Activated CD4-positive, CD25-positive, alpha-beta regulatory T cell treated with anti-CD3 and anti-CD28 coated beads, Interleukin-2, amount 50 U/mL, for 16 hours (primary cell): ENCODE measurements around the gene OR11H6.
"Not testable (repeated sequence)": the region's sequence is repeated elsewhere in the genome, so short reads cannot be mapped to it uniquely, and the experiment has no call there.

ENCODE experiments used
- DNase-seq: peaks from one replicate; pipeline ENCODE4 v3.0.0-alpha.2; 2020; ENCODE audit warnings: low read depth, low spot score

OR11H6 gene

DNA sequence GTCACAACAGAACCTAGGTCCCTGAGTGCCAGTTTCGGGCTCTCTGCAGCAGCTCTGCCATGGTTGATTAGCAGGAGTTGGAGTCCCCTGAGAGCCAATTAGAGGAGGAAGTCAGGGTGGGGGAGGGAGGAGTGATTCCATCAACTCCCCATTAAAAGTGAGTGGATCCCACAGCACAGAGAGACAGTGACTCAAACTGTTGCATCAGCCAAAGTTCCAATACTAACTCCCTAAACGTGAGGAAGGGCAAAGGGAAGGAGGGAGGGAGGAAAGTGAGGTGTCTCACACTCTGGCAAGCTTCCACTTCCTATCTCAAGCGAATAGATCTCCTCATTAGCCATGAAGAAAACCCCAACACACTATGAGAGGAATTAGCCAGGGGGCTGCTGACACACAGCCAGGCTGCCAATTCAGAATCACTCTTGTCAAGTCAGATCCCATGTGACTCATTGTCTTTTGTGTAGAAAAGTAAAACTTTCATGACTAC is 39.2 kb downstream of the OR11H6 start:
- DNase-seq = no peak

DNA sequence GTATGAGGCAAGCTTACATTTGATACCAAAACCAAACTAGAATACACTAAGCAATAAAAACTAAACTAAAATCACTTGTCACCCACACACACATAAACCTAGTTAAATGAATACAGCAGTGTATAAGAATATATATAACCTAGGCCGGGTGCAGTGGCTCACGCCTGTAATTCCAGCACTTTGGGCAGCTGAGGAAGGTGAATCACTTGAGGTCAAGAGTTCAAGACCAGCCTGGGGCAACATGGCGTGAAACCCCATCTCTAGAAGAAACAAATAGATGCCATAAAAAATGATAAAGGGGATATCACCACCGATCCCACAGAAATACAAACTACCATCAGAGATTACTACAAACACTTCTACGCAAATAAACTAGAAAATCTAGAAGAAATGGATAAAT is 40.9 kb downstream of the OR11H6 start:
- DNase-seq = not testable (repeated sequence)

DNA sequence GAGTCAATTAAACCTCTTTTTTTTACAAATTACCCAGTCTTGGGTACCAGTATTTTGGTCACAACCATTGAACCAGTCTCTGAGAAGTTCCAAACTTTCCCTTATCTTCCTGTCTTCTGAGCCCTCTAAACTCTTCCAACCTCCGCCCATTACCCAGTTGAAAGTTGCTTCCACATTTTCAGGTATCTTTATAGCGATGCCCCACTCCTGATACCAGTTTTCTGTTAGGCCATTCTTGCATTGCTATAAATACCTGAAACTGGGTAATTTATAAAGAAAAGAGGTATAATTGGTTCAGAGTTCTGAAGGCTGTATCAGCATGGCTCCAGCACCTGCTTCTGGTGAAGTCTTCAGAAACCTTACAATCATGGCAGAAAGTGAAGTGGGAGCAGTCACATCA is 50.6 kb downstream of the OR11H6 start:
- no peak for DNase-seq
